CD4-positive, alpha-beta T cell treated with Interleukin-15 for 1 hour (primary cell): ENCODE data around the gene LAIR1.

Source experiments
- DNase-seq: peaks from one replicate; pipeline ENCODE4 v3.0.0-alpha.2; 2020

The LAIR1 gene

DNA sequence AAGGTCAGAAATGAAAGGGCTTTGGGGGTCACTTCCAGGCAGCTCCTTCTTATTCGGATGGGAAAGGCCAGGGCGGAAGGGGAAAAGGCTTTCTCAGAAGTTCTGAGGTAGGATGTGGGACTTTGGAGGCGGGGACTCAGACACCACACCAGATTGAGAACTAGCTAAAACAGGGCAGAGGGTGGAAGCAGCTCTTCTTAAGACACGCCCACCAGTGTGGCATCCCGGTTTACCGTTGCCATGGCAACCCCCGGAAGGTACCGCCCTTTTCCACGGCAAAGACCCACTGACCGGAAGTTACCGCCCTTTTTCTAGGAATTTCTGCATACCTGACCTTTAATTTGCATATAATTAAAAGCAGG, 48.0 kb downstream of the LAIR1 start:
- DNase-seq, result peak; percentile 64

DNA sequence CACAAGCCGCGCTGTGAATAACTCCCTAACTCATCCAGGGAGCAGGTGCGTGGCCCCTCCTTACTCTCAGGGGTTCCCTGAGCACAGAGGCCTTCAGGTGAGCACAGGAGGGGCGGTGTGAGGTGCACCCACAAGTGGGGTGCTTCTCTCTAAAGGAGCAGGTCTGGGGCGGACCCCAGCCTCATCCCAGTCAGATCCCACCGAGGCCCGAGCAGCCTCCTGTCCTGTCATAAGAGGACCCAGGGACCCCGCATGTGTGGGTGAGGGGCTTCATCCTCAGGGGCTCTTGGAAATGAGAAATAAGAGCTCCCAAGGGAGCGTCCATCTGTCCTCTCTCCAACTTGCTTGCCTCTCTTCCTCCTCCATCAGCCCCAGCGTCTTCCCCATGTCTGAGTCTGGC, 48.8 kb downstream of the LAIR1 start:
- DNase-seq, result no peak

DNA sequence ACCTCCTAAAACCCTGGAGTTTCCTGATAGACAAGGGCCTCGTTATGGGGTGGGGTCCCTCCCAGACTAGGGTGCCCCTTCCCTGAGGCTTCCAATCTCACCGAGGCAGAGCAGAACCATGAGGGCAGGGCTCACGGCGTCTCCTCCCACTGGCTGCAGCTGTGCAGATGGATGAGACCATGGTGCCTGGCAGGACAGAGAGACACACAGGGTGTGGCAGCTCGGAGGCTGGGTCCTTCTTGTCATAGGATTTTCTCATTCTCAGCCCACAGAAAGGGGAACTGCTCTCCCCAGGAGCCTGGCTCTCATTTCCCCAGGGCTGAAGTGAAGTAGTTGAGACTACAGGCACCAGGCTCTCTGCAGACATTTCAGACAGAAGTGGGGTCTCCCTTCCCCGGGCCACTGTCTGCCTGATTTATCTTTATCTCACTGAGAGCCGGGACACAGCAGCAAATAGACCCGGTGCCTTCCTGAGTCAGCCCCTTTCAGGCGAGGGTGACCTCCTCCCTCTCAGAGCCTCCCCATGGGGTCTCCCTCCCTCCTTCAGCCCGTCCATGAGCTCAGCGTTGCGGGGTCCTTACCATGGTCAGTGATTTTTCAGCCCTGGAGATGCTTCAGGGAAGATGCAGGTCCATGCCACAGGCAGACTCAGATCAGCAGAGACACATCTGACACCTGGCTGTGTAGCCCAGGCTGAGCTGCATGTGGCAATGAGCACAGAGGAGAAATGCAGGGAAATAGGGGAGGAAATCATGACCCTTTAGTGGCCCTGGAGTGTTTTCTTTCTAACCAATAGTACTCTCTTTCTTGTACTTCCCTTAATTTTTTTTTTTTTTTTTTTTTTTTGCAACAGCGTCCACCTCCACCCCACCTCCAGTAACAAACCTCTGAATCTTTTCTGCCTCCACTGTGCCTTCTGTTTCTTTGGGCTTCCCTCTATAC, 52.0 kb downstream of the LAIR1 start, which contains the start of gene LILRA5:
TSS of gene LILRA5 (minus strand) at position 731 of the 942 bp plus-strand sequence. CDS start at position 584, 147 bp downstream.
- DNase-seq, result peak; percentile 70

DNA sequence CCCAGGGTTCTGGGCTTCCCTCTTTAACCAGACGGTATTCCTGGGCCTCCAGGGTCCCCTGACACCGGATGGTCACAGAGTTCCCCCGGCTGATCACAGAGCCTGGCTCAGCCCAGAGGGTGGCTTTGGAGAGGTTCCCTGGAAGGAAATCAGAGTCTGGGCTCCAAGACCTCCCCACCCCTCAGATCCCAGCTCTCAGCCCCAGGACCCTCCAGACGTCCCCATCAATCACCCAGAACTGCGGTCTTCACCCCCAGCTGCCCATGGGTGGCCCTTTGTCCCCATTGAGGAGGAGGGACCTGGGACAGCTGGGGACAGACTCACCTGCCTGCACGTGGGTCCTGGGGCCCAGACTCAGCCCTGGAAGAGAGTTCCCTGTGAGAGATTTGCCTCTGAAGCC, 52.7 kb downstream of the LAIR1 start:
- DNase-seq, result no peak

DNA sequence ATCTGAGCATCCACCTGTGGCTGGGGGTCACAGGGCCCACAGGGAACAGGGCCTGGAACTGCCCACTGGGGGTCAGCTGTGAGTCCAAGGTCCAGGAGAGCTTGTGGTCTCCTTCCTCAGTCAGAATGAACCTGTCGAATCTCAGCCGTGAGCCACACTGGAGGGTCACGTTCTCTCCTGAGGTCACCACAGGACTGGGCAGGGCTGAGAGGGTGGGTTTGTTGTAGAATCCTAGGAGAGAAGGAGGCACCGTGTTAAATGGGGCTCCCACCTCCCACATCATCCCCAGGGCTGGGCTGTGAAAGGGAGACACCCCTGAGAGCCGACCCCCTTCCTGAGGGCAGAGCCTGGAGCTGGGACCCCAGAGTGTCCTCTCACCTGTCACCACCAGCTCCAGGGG, 53.2 kb downstream of the LAIR1 start:
- no peak for DNase-seq

DNA sequence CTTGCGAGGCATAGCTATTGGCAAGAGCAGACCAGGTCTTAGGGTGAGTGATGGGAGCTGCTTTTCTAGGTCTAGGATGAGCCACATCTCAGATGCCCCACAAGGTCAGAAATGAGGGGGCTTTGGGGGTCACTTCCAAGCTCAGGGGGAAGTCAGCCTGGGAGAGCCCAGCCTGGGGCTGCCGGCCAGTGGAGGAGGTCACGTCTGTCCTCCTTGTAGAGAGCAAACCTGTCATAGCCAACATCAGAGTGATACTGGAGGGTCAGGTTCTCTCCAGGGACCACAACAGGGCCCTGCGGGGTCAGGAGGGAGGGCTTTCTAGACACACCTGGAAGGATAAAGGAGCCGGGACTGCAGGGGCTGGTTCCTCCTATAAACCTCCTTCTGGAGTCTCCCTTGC, 54.2 kb downstream of the LAIR1 start:
- DNase-seq, result no peak

DNA sequence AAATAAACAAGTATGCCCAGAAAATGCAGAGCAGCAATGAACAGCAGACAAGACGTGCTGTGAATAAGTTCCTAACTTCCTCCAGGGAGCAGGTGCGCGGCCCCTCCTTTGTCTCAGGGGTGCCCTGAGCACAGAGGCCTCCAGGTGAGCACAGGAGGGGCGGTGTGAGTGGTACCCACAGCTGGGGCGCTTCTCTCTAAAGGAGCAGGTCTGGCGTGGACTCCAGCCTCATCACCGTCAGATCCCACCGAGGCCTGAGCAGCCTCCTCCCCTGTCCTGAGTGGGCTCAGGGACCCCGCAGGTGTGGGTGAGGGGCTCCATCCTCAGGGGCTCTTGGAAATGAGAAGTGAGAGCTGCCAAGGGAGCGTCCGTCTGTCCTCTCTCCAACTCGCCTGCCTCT, 54.9 kb downstream of the LAIR1 start:
- DNase-seq, result no peak

DNA sequence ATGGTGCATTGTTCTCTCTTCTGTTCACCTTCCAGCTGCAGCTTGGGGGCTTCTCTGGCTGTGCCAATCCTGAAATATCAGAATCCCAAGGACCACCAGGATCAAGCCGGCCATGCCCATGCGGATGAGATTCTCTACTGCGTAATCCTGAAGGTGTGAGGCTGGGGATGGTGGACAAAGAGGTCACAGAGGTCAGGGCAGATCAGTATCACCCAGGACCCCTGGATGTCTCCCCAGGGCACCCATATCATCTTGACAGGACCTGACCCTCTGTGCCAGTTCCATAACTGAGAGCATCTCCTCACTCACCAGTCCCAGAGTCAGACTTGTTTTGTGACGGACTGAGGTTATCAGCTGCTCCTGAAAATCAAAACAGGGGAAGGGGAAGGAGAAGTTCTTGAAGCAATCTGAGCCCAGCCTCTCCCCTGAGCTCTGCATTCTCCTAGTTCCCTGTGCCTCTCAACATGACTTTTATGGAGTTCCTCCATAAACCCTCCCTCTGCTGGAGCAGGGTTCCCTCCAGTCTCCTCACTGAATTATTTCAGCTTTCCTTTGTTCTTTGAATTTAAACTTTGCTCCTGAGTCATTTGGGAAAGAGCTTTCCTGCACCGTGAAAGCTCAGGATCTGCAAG, 57.2 kb downstream of the LAIR1 start:
- DNase-seq, result no peak

DNA sequence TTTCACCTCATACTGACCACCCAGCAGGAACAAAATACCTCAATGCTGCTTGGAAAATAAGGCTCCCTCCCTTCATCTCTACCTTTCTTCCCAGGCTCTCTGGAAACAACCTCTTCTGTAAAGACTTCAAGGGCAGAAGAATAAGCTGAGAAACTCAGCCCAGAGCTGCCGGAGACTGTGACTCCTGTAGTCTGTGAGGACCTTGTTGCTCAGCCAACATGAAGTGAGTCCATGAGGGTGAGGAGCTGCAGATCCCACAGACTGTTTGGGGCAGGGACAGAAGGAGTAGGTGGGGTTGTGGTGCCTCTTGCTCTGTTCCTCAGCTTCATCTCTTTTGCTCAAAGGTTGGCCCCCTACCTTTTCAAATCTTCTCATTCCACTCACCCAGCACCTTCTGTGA, 59.6 kb downstream of the LAIR1 start:
- DNase-seq, result no peak

DNA sequence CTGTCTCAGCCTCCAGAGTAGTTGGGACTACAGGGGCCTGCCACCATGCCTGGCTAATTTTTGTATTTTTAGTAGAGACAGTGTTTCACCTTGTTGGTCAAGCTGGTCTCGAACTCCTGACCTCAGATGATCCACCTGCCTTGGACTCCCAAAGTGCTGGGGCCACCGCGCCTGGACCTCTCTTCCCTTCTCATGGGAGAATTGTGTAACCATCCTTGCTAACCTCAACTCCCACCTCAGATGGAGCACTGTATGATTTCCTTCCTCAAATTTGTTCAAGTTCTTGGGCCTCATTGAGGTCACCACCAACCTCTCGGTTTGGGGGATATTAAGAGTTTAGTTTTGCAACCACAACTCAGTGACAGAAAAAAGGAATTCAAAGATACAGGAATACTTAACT, 62.5 kb downstream of the LAIR1 start:
- peak; percentile 42 for DNase-seq
